ENCODE measurements around the gene SMTNL1. TPM values are rescaled to one million over a fixed set of nuclear protein-coding genes. Genes with fewer than 3 reads are reported as not detected.

SMTNL1 gene
- total RNA-seq, 4 donors from 2014 or later: not detected

DNA sequence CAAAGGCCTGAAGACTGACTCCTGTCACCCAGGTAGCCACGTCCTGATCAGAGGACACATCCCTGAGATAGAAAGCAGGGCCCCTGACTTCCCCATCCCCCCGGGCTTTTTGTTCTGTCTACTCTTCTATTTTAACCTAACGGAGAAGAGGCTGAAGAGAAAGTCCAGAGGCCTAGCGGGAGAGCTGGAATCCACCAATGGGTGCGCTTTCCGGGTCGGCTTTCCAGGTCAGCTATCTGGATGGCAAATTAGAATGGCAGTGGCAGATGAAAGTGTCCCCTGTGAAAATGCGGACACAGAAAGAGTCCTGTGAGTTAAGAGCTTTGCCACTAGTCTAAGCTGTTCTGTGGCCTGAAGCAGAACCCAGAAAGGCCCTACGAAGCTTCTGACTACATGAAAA, 46.9 kb downstream of the SMTNL1 start:
- H3K27ac ChIP-seq: no peak overlapping the region
- no peak for DNase-seq
- no peaks in the 10 kb centered on the region for H3K4me1 ChIP-seq
- H3K27me3 ChIP-seq: no peaks in the 10 kb centered on the region
- TF ChIP-seq CTCF (IDR thresholded peaks at IDR 0.05): no peak
- no peak for TF ChIP-seq POLR2A (IDR thresholded peaks at IDR 0.05)
- H3K9me3 ChIP-seq: no peaks in the 10 kb centered on the region
- no peak overlapping the region for H3K4me3 ChIP-seq
- H3K36me3 ChIP-seq: no peaks in the 10 kb centered on the region

GRCh38 chr11:57585301-57585700, 47.9 kb downstream of the SMTNL1 start:
- no peaks in the 10 kb centered on the region for H3K9me3 ChIP-seq
- no peaks in the 10 kb centered on the region for H3K4me1 ChIP-seq
- no peak for TF ChIP-seq CTCF (IDR thresholded peaks at IDR 0.05)

DNA sequence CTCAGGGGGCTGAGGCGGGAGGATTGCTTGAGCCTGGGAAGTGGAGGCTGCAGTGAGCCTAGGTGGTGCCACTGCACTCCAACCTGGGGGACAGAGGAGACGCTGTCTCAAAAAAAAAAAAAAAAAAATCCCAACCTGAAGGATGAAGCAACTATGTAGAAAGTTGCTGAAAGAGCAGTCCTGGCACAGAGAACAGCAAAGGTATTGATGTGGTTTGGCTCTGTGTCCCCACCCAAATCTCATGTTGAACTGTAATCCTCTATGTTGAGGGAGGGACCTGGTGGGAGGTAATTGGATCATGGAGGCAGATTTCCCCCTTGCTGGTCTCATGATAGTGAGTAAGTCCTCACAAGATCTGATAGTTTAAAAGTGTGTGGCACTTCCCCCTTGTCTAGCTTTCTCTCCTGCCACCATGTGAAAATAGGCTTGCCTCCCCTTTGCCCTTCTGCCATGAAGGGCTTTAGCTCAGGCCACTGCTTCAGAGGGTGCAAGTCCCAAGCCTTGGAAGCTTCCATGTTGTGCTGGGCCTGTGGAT, 49.4 kb downstream of the SMTNL1 start:
- Histone ChIP-seq H3K4me1 (no peaks in the 10 kb centered on the region), H3K36me3 (no peaks in the 10 kb centered on the region), H3K9me3 (no peaks in the 10 kb centered on the region), H3K27ac (no peak overlapping the region), H3K27me3 (no peaks in the 10 kb centered on the region), H3K4me3 (no peak overlapping the region)
- TF ChIP-seq CTCF (IDR thresholded peaks at IDR 0.05): no peak
- no peak for TF ChIP-seq POLR2A (IDR thresholded peaks at IDR 0.05)
- no peak for DNase-seq

More at GRCh38 chr11:57585301-57585700, 47.9 kb downstream of the SMTNL1 start:
- DNase-seq: no peak
- Histone ChIP-seq H3K27ac (no peak overlapping the region), H3K27me3 (no peaks in the 10 kb centered on the region), H3K4me3 (no peak overlapping the region), H3K36me3 (no peaks in the 10 kb centered on the region)

GRCh38 chr11:57588046-57588710, 50.8 kb downstream of the SMTNL1 start:
- no peak for TF ChIP-seq CTCF (IDR thresholded peaks at IDR 0.05)
- no peaks in the 10 kb centered on the region for H3K9me3 ChIP-seq
- no peaks in the 10 kb centered on the region for H3K27me3 ChIP-seq
- H3K36me3 ChIP-seq: no peaks in the 10 kb centered on the region
- H3K4me1 ChIP-seq: no peaks in the 10 kb centered on the region
- H3K4me3 ChIP-seq: no peak overlapping the region
- DNase-seq: no peak
- H3K27ac ChIP-seq: no peak overlapping the region

GRCh38 chr11:57596266-57596885, 59.0 kb downstream of the SMTNL1 start:
- TF ChIP-seq CTCF (IDR thresholded peaks at IDR 0.05) (no peak), POLR2A (IDR thresholded peaks at IDR 0.05) (no peak)
- no peaks in the 10 kb centered on the region for H3K27me3 ChIP-seq
- H3K27ac ChIP-seq: peak overlapping the region in 1 of 4 donors; percentile 90
- no peak for DNase-seq
- no peak overlapping the region for H3K4me3 ChIP-seq
- no peaks in the 10 kb centered on the region for H3K4me1 ChIP-seq
- H3K36me3 ChIP-seq: no peaks in the 10 kb centered on the region
- H3K9me3 ChIP-seq: no peaks in the 10 kb centered on the region

All from Peyer's patch (tissue), 4 donors.